ENCODE measurements around the gene GSTT4. TPM values are rescaled to one million over a fixed set of nuclear protein-coding genes. Genes with fewer than 3 reads are reported as not detected.
A peak's percentile ranks its signal among the peaks of the same experiment; 100 is the strongest.
"Not testable (repeated sequence)": the region's sequence is repeated elsewhere in the genome, so short reads cannot be mapped to it uniquely, and the experiment has no call there.

Gene GSTT4
- total RNA-seq, 1 experiment from 2014 or later: not detected

DNA sequence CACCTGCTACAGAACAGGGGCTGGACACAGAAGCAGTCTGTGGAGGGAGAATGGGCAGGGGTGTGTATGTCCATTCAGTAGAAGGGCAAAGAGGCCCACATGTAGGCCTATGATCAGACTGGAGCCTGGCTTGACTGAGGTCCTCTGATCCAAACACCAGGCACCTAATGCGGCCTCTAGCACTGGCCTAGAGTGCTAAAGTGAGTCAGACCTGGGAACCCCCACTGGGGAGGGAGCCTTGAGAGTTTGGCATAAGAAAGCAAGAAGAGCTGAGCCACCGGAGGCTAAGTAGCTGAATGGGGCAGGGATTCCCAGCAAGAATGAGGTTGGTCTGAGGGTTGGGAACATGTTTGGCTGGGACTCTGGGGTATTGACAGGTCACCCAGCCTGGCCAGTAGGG, 53.9 kb downstream of the GSTT4 start:
- H3K23me2 ChIP-seq (ENCODE audit: insufficient read length, low read depth, low read length, poor library complexity, severe bottlenecking); H3K36me3 Mint-ChIP-seq (ENCODE audit: insufficient read depth in 1 of 3, low read depth in 3 of 3); H3K56ac ChIP-seq (ENCODE audit: insufficient read length, low read depth, low read length); H3K9ac ChIP-seq (ENCODE audit: extremely low read depth, insufficient read length, low read length); H2BK15ac ChIP-seq (ENCODE audit: low read depth, low read length); H3K27me3 Mint-ChIP-seq (ENCODE audit: low read depth); H3K18ac ChIP-seq (ENCODE audit: insufficient read length, low read depth, low read length); H2BK5ac ChIP-seq (ENCODE audit: insufficient read length, low read length); H2BK12ac ChIP-seq (ENCODE audit: insufficient read length, low read depth, low read length); H3K4me1 ChIP-seq (ENCODE audit: insufficient read depth, low read length); H3K4me3 Mint-ChIP-seq; H3K4ac ChIP-seq (ENCODE audit: low read depth, low read length); H3K23ac ChIP-seq (ENCODE audit: insufficient read length, low read depth, low read length); H2BK120ac ChIP-seq (ENCODE audit: low read depth, low read length, poor library complexity, severe bottlenecking); H2BK20ac ChIP-seq (ENCODE audit: low read depth, low read length, poor library complexity, severe bottlenecking); H3K79me1 ChIP-seq (ENCODE audit: insufficient read depth, low read depth, low read length, poor library complexity, severe bottlenecking); H3K79me2 ChIP-seq (ENCODE audit: insufficient read depth, low read length); H4K8ac ChIP-seq (replicated peaks; ENCODE audit: insufficient read length, low read depth, low read length); H3K14ac ChIP-seq (ENCODE audit: insufficient read depth, low read length); H4K5ac ChIP-seq (ENCODE audit: insufficient read length, low read depth, low read length); H2AFZ ChIP-seq (ENCODE audit: low read length); H2AK5ac ChIP-seq (ENCODE audit: insufficient read length, low read length); H3K9me3 Mint-ChIP-seq; H3K27ac ChIP-seq (ENCODE audit: insufficient read length, low read depth, low read length); H3K27me3 ChIP-seq (ENCODE audit: insufficient read depth, low read length); H3T11ph ChIP-seq (ENCODE audit: low read length); H3K4me2 ChIP-seq (ENCODE audit: insufficient read depth, insufficient read length, low read length); H3K9me3 ChIP-seq (ENCODE audit: control insufficient read depth, low read depth, low read length); H4K20me1 ChIP-seq (ENCODE audit: control insufficient read depth, insufficient read depth, insufficient read length); H4K91ac ChIP-seq (ENCODE audit: insufficient read length, low read depth, low read length): not testable (repeated sequence)
- WGBS (ENCODE audit: extremely low coverage, insufficient read length, low lambda C conversion rate): no CpG with 5 or more reads among the region's 2 CpGs
- Mint-ChIP-seq H3K4me1 (peaks cover 32 to 33% of the 10 kb centered on the region in 2 experiments), H3K27ac (peak overlapping the region in 1 of 3 experiments; percentile 87; a peak in 2 of 7 replicates)
- peak; percentile 70 for DNase-seq

DNA sequence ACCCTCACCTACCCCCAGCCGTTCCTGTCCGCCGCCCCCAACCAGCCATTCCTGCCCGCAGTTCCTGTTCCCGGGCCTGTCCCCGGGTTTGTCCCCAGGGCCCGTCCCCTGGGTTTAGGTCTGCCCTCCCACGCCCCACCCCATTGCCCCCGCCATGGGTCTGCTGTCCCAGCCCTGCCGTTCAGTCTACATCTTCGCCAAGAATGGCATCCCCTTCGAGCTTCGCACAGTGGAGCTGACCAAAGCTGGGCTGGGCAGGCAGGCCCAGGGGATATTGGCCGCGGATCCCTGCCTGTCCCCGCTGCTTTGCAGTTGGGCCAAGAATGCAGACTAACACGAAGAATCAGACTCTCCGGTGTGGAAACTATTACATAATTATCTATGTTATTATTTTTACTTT, 55.5 kb downstream of the GSTT4 start:
- H3K27me3 Mint-ChIP-seq (ENCODE audit: low read depth): not testable (repeated sequence)

More for the DNA sequence above, 55.5 kb downstream of the GSTT4 start:
- H3K9ac ChIP-seq (ENCODE audit: extremely low read depth, insufficient read length, low read length); H3K23me2 ChIP-seq (ENCODE audit: insufficient read length, low read depth, low read length, poor library complexity, severe bottlenecking); H2AFZ ChIP-seq (ENCODE audit: low read length); H3K9me3 Mint-ChIP-seq; H3K23ac ChIP-seq (ENCODE audit: insufficient read length, low read depth, low read length); H2AK5ac ChIP-seq (ENCODE audit: insufficient read length, low read length); H2BK5ac ChIP-seq (ENCODE audit: insufficient read length, low read length); H4K20me1 ChIP-seq (ENCODE audit: control insufficient read depth, insufficient read depth, insufficient read length); H4K5ac ChIP-seq (ENCODE audit: insufficient read length, low read depth, low read length); H3K27ac ChIP-seq (ENCODE audit: insufficient read length, low read depth, low read length); H2BK120ac ChIP-seq (ENCODE audit: low read depth, low read length, poor library complexity, severe bottlenecking); H2BK15ac ChIP-seq (ENCODE audit: low read depth, low read length); H3K56ac ChIP-seq (ENCODE audit: insufficient read length, low read depth, low read length); H3K9me3 ChIP-seq (ENCODE audit: control insufficient read depth, low read depth, low read length); H4K8ac ChIP-seq (replicated peaks; ENCODE audit: insufficient read length, low read depth, low read length); H3K79me1 ChIP-seq (ENCODE audit: insufficient read depth, low read depth, low read length, poor library complexity, severe bottlenecking); H2BK12ac ChIP-seq (ENCODE audit: insufficient read length, low read depth, low read length); H2BK20ac ChIP-seq (ENCODE audit: low read depth, low read length, poor library complexity, severe bottlenecking); H3K27me3 ChIP-seq (ENCODE audit: insufficient read depth, low read length); DNase-seq; H3K27ac Mint-ChIP-seq; H4K91ac ChIP-seq (ENCODE audit: insufficient read length, low read depth, low read length); H3K4me2 ChIP-seq (ENCODE audit: insufficient read depth, insufficient read length, low read length); H3K4ac ChIP-seq (ENCODE audit: low read depth, low read length); H3K18ac ChIP-seq (ENCODE audit: insufficient read length, low read depth, low read length); H3K4me3 Mint-ChIP-seq; H3T11ph ChIP-seq (ENCODE audit: low read length); H3K79me2 ChIP-seq (ENCODE audit: insufficient read depth, low read length); H3K14ac ChIP-seq (ENCODE audit: insufficient read depth, low read length); H3K36me3 Mint-ChIP-seq (ENCODE audit: insufficient read depth in 1 of 3, low read depth in 3 of 3); H3K4me1 ChIP-seq (ENCODE audit: insufficient read depth, low read length): not testable (repeated sequence)
- WGBS (ENCODE audit: extremely low coverage, insufficient read length, low lambda C conversion rate): no CpG with 5 or more reads among the region's 18 CpGs
- peaks cover 18 to 19% of the 10 kb centered on the region in 2 experiments for H3K4me1 Mint-ChIP-seq
